ENCODE results near the gene GNG14. TPM values are rescaled to one million over a fixed set of nuclear protein-coding genes. Genes with fewer than 3 reads are reported as not detected.

The GNG14 gene
- total RNA-seq, 4 donors from 2014 or later = not detected

DNA sequence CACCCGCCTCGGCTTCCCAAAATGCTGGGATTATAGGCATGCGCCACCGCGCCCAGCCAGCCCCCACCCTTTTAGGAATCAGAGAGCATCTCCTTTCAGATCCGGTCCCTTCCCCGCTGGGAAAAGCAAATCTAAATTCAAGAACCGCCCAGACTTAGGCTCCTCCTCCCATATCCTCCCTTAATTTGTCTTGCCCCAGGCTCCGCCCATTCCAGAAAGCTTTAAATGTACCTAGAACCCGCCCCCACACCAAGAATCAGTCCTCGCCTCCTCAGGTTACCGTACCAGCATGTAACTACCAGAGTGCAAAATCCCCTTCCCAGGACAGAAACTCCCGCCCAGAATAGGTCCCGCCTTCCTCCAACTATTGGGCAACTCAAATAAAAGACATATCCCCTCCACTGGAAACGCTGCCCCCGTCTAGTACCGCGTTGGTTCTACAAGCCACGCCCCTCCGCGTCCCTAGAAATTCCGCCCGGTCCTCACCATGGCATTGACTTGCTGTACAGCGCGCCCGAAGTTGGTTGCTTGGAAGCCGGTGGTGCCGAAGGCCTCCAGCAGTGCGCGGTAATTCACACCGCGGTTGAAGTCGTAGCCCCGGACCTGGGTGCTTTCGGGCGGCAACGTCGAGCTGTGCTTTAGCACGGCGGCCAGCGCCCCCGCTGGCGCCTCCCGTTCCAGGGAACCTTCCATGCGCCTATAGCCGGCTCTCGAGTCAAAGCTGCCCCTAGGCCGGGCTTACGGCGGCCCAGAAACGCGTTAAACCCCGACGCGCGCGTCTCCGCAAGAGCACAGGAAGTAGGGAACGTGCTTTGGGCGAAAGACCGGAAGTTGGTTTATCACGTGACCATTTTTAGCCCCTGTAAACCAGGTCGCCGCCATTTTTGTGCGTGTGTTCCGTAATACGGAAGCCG, 6.5 kb upstream of the GNG14 start, which contains the start of gene DHPS:
TSS of gene DHPS (minus strand) at position 807 of the 914 bp plus-strand sequence. CDS start at position 693, 114 bp downstream.
- Histone ChIP-seq H3K4me1 (peaks cover 21% of the 10 kb centered on the region), H3K4me3 (peak within 1 kb of the TSS; percentile 60), H3K27me3 (no peaks in the 10 kb centered on the region), H3K27ac (peak within 1 kb of the TSS; percentile 96), H3K36me3 (peaks cover 39% of the 10 kb centered on the region), H3K9me3 (no peaks in the 10 kb centered on the region)
- under 1% methylated on average over 57 of the region's 68 CpGs for WGBS
- TF ChIP-seq POLR2AphosphoS5 (IDR thresholded peaks at IDR 0.05) (peak; percentile 35 to 88 (median 87)), POLR2A (IDR thresholded peaks at IDR 0.05) (peak in 1 of 2 donors; percentile 54), CTCF (IDR thresholded peaks at IDR 0.05) (no peak), EP300 (IDR thresholded peaks at IDR 0.05) (no peak)
- peak; percentile 95 to 96 for DNase-seq (ENCODE audit: low spot score in 2 of 2)

DNA sequence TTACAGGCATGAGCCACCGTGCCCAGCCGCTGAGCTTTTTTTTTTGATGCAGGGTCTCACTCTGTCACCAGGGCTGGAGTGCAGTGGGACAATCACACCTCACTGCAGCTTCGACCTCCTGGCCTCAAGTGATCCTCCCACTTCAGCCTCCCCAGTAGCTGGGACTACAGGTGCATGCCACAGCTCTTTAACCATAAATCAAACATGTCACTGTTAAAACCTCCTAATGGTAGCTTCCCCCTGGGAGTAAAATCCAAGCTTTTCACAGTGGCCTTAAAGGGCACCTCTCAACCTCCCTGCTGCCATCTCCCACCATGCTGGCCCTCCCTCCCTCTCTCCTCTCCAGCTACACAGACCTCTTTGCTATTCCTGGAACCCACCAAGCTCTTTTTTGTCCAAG, 2.0 kb upstream of the GNG14 start:
- no peak overlapping the region for H3K27ac ChIP-seq
- no peaks in the 10 kb centered on the region for H3K27me3 ChIP-seq
- H3K9me3 ChIP-seq = no peaks in the 10 kb centered on the region
- no peak for TF ChIP-seq CTCF (IDR thresholded peaks at IDR 0.05)
- no peak for TF ChIP-seq POLR2AphosphoS5 (IDR thresholded peaks at IDR 0.05)
- TF ChIP-seq POLR2A (IDR thresholded peaks at IDR 0.05) = no peak
- no peak for TF ChIP-seq EP300 (IDR thresholded peaks at IDR 0.05)
- H3K36me3 ChIP-seq = peaks cover under 1% of the 10 kb centered on the region
- peaks cover 7% of the 10 kb centered on the region for H3K4me1 ChIP-seq
- no peak overlapping the region for H3K4me3 ChIP-seq
- no peak for DNase-seq (ENCODE audit: low spot score in 2 of 2)
- 71% methylated on average over 3 of the region's 3 CpGs for WGBS

GRCh38 chr19:12689012-12689411, 1.2 kb downstream of the GNG14 start:
- WGBS = 100% methylated on average over 1 of the region's 12 CpGs
- no peaks in the 10 kb centered on the region for H3K9me3 ChIP-seq

GRCh38 chr19:12689581-12690216, 1.9 kb downstream of the GNG14 start:
- peaks cover 7% of the 10 kb centered on the region for H3K36me3 ChIP-seq
- H3K4me1 ChIP-seq = peaks cover under 1% of the 10 kb centered on the region
- no peak overlapping the region for H3K4me3 ChIP-seq
- no peak for TF ChIP-seq EP300 (IDR thresholded peaks at IDR 0.05)
- TF ChIP-seq POLR2AphosphoS5 (IDR thresholded peaks at IDR 0.05) = no peak
- no peak for TF ChIP-seq POLR2A (IDR thresholded peaks at IDR 0.05)
- TF ChIP-seq CTCF (IDR thresholded peaks at IDR 0.05) = no peak
- H3K27ac ChIP-seq = no peak overlapping the region
- 73% methylated on average over 11 of the region's 26 CpGs for WGBS
- H3K27me3 ChIP-seq = no peaks in the 10 kb centered on the region
- H3K9me3 ChIP-seq = no peaks in the 10 kb centered on the region
- DNase-seq (ENCODE audit: low spot score in 2 of 2) = no peak

More at GRCh38 chr19:12689012-12689411, 1.2 kb downstream of the GNG14 start:
- no peak overlapping the region for H3K4me3 ChIP-seq
- no peak for DNase-seq (ENCODE audit: low spot score in 2 of 2)
- H3K36me3 ChIP-seq = peaks cover 7% of the 10 kb centered on the region
- no peaks in the 10 kb centered on the region for H3K27me3 ChIP-seq
- TF ChIP-seq POLR2AphosphoS5 (IDR thresholded peaks at IDR 0.05) (no peak), CTCF (IDR thresholded peaks at IDR 0.05) (no peak), EP300 (IDR thresholded peaks at IDR 0.05) (no peak), POLR2A (IDR thresholded peaks at IDR 0.05) (no peak)
- no peaks in the 10 kb centered on the region for H3K4me1 ChIP-seq
- H3K27ac ChIP-seq = no peak overlapping the region

DNA sequence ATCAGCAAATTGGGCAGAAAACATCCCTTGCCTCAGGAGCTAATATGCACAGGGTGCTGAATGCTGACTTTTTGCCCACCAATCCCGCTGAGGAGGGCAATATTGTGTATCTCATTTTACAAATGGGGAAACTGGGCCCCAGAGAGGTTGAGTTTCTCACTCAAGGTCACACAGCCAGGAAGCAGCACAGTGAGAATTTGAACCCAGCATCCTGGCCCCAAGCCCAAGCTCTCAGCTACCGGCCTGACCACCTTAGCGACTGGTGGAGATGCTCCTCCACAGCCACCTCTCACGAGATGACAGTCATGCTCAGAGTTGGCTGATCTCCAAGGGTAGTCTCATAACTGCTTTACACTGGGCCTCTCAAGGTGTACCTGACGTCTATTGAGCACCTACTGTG, 5.2 kb downstream of the GNG14 start:
- Histone ChIP-seq H3K9me3 (no peaks in the 10 kb centered on the region), H3K36me3 (peaks cover 7% of the 10 kb centered on the region), H3K27ac (no peak overlapping the region), H3K4me1 (peaks cover 22% of the 10 kb centered on the region), H3K4me3 (no peak overlapping the region), H3K27me3 (no peaks in the 10 kb centered on the region)
- TF ChIP-seq POLR2AphosphoS5 (IDR thresholded peaks at IDR 0.05) = no peak
- 92% methylated on average over 5 of the region's 5 CpGs for WGBS
- DNase-seq (ENCODE audit: low spot score in 2 of 2) = no peak
